HepG2 (cell line): Measurements from ENCODE around the gene ZNF101. TPM values are rescaled to one million over a fixed set of nuclear protein-coding genes. Genes with fewer than 3 reads are reported as not detected.

Experiments used
- FOSL2 ChIP-seq: sonication (generic); formaldehyde crosslinking; IDR thresholded peaks from 2 replicates; pipeline ENCODE4 v1.4.0; 2020; ENCODE audit warnings: missing genetic modification reagents
- GMEB1 ChIP-seq: sonication (generic); formaldehyde crosslinking; IDR thresholded peaks from 2 replicates; pipeline ENCODE4 v1.5.1; 2020; ENCODE audit warnings: missing genetic modification reagents, mild to moderate bottlenecking, borderline replicate concordance
- GPN1 ChIP-seq: sonication (generic); formaldehyde crosslinking; IDR thresholded peaks from 2 replicates; pipeline ENCODE4 v1.5.1; 2020; ENCODE audit warnings: missing genetic modification reagents, borderline replicate concordance
- GTF3A ChIP-seq: sonication (generic); formaldehyde crosslinking; conservative IDR thresholded peaks from 2 replicates; pipeline ENCODE4 v1.4.0; 2020; ENCODE audit warnings: mild to moderate bottlenecking, missing genetic modification reagents
- KMT2A ChIP-seq: sonication (generic); formaldehyde crosslinking; IDR thresholded peaks from 2 replicates; pipeline ENCODE4 v1.4.0; 2020; ENCODE audit warnings: missing genetic modification reagents
- NCOA2 ChIP-seq: sonication (generic); formaldehyde crosslinking; IDR thresholded peaks from 2 replicates; pipeline ENCODE4 v1.8.0; 2022; ENCODE audit warnings: inconsistent platforms
- PCBP2 ChIP-seq: fragments of 200-400 bp; formaldehyde crosslinking; optimal IDR thresholded peaks from 2 replicates; pipeline ENCODE3; 2018; ENCODE audit warnings: low read length, low read depth; ENCODE audit not compliant: poor library complexity, severe bottlenecking
- POLR2AphosphoS2 ChIP-seq: IDR thresholded peaks from 2 replicates; pipeline ENCODE4 v1.6.1; 2011; ENCODE audit warnings: low read depth, low read length, improper control_type of control experiment
- RBM22 ChIP-seq: fragments of 200-400 bp; formaldehyde crosslinking; optimal IDR thresholded peaks from 2 replicates; pipeline ENCODE3; 2017; ENCODE audit warnings: mild to moderate bottlenecking, low read length, moderate library complexity
- SATB2 ChIP-seq: sonication (generic); formaldehyde crosslinking; IDR thresholded peaks from 2 replicates; pipeline ENCODE4 v1.5.0; 2020; ENCODE audit warnings: missing genetic modification reagents
- SOX6 ChIP-seq, 2 experiments: fragments of 450-650 bp in 1 of 2; sonication (generic) in 1 of 2; formaldehyde crosslinking in 1 of 2; IDR thresholded peaks; 2 replicates each; pipeline versions ENCODE4 v1.4.0 to v1.6.1; 2017 to 2020; ENCODE audit warnings: antibody characterized with exemption in 1 of 2, mild to moderate bottlenecking in 1 of 2, missing genetic modification reagents in 1 of 2
- SRF ChIP-seq: IDR thresholded peaks from 2 replicates; pipeline ENCODE4 v1.6.1; 2011; ENCODE audit warnings: mild to moderate bottlenecking, low read depth, low read length, moderate library complexity
- THAP11 ChIP-seq: IDR thresholded peaks from 2 replicates; pipeline ENCODE4 v1.6.1; 2016; ENCODE audit warnings: missing biosample characterization, missing genetic modification reagents
- ZNF616 ChIP-seq: sonication (generic); formaldehyde crosslinking; IDR thresholded peaks from 2 replicates; pipeline ENCODE4 v1.5.0; 2020; ENCODE audit warnings: low read depth, mild to moderate bottlenecking, missing genetic modification reagents
- ZNF709 ChIP-seq: sonication (generic); formaldehyde crosslinking; IDR thresholded peaks from 2 replicates; pipeline ENCODE4 v1.5.0; 2020; ENCODE audit warnings: mild to moderate bottlenecking, missing genetic modification reagents
- ZNF720 ChIP-seq: sonication (generic); formaldehyde crosslinking; IDR thresholded peaks from 2 replicates; pipeline ENCODE4 v1.4.0; 2020; ENCODE audit warnings: missing genetic modification reagents
- ZNF75D ChIP-seq: sonication (generic); formaldehyde crosslinking; IDR thresholded peaks from 2 replicates; pipeline ENCODE4 v1.8.1; 2023; ENCODE audit warnings: missing genetic modification reagents, mild to moderate bottlenecking, borderline replicate concordance
- polyA plus RNA-seq, 8 experiments: library from polyadenylated mRNA; depleted of rRNA in 3 of 8; stranded (reverse) in 7 of 8; unstranded in 1 of 8; fragments of >200 nt; fragmentation: Illumina TruSeq in 4 of 8; extraction: Trizol in 4 of 8; gene quantifications; 2 replicates each; pipeline versions ENCODE4 v1.2.1 to v1.2.3, GENCODE V29; 2011 to 2016; ENCODE audit warnings: low read depth in 4 of 8, missing spikeins in 1 of 8, mixed read lengths in 1 of 8; ENCODE audit not compliant: insufficient read depth in 1 of 8
- total RNA-seq, 5 experiments: library from RNA; depleted of rRNA; stranded (reverse); fragments of >200 nt; fragmentation: Illumina TruSeq; extraction: Trizol; gene quantifications; 2 replicates each; pipeline ENCODE4 v1.2.3, GENCODE V29; 2016; ENCODE audit warnings: low read depth in 1 of 5
- TF ChIP-seq, protein P1 (sequence below), 2 experiments: IDR thresholded peaks; 2 replicates each; pipeline ENCODE4 v1.6.1; 2011 to 2012; ENCODE audit warnings: low read length in 2 of 2, borderline replicate concordance in 1 of 2, low read depth in 1 of 2, mild to moderate bottlenecking in 1 of 2, moderate library complexity in 1 of 2
- TF ChIP-seq, protein P2 (sequence below), 2 experiments: fragments of 450-650 bp in 1 of 2; sonication (generic) in 1 of 2; formaldehyde crosslinking; IDR thresholded peaks; 2 replicates each; pipeline versions ENCODE4 v1.5.0 to v1.8.0; 2020 to 2022; ENCODE audit warnings: mild to moderate bottlenecking in 1 of 2, missing genetic modification reagents in 1 of 2
- TF ChIP-seq, protein P3 (sequence below): sonication (generic); formaldehyde crosslinking; IDR thresholded peaks from 2 replicates; pipeline ENCODE4 v1.5.1; 2020; ENCODE audit warnings: mild to moderate bottlenecking, missing genetic modification reagents, moderate library complexity

The ZNF101 gene
- total and polyA plus RNA-seq, 2 of the 13 experiments (the other 11 are each of a cell fraction or from before 2014, with no cell fraction given) = 12.9 to 28.9 TPM

DNA sequence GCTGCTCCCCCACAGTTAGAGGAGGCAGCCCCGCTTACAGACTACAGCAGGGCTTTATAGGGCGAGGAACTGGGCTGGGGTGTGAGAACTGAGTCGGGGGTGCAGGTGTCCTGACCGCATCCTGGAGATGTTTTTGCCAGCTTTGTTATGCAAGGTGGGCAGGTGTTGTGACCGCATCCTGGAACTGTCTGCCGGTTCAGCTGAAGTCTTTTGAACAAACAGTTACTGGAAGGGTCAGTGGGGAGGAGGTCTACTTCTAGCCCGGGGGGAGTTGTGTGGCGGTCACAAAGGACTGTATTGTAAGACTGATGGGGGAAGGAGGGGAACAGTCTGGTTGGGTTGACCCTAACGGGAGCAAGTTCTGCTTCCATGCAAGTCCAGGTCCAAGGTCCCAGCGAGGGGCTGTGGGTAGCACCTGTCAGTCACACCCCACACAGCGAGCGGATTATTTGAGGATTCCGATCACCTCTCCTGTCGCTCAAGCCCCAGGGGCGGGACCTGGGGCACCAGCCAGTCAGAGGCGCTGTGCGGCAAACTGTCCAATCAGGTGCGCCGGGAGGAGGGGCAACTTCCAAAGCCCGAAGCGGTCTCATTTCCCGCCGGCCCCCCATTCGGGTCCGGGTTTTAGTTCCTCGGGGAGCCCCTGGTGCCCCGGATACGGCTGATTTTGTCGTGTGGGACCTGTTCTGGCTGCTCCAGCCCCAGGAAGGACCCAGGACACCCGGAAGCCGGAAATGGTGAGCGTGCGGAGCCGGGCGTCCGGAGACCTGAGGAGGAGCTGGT, at the start of gene ZNF101 (continued):
- TF ChIP-seq POLR2AphosphoS2 (no peak), ZNF709 (CRISPR knock-in tag) (no peak; the same call in none of the 2 replicates), FOSL2 (CRISPR knock-in tag) (no peak; the same call in 1 of the 2 replicates), ZNF75D (CRISPR knock-in tag) (no peak), PCBP2 (no peak), GPN1 (no peak), GTF3A (no peak), ZNF616 (no peak), SATB2 (CRISPR knock-in tag) (no peak), SOX6 (IDR thresholded peaks at IDR 0.05) (no peak), SOX6 (CRISPR knock-in tag; IDR thresholded peaks at IDR 0.05) (peak; percentile 87), KMT2A (peak; percentile 53; the same call in 1 of the 2 replicates), GMEB1 (CRISPR knock-in tag) (peak; percentile 58; the same call in 1 of the 2 replicates), RBM22 (no peak), THAP11 (CRISPR knock-in tag) (peak; percentile 61; the same call in 1 of the 2 replicates), ZNF720 (no peak), SRF (no peak), NCOA2 (CRISPR knock-in tag) (peak; percentile 95)
- TF ChIP-seq, protein P1, sequence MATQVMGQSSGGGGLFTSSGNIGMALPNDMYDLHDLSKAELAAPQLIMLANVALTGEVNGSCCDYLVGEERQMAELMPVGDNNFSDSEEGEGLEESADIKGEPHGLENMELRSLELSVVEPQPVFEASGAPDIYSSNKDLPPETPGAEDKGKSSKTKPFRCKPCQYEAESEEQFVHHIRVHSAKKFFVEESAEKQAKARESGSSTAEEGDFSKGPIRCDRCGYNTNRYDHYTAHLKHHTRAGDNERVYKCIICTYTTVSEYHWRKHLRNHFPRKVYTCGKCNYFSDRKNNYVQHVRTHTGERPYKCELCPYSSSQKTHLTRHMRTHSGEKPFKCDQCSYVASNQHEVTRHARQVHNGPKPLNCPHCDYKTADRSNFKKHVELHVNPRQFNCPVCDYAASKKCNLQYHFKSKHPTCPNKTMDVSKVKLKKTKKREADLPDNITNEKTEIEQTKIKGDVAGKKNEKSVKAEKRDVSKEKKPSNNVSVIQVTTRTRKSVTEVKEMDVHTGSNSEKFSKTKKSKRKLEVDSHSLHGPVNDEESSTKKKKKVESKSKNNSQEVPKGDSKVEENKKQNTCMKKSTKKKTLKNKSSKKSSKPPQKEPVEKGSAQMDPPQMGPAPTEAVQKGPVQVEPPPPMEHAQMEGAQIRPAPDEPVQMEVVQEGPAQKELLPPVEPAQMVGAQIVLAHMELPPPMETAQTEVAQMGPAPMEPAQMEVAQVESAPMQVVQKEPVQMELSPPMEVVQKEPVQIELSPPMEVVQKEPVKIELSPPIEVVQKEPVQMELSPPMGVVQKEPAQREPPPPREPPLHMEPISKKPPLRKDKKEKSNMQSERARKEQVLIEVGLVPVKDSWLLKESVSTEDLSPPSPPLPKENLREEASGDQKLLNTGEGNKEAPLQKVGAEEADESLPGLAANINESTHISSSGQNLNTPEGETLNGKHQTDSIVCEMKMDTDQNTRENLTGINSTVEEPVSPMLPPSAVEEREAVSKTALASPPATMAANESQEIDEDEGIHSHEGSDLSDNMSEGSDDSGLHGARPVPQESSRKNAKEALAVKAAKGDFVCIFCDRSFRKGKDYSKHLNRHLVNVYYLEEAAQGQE (IDR thresholded peaks at IDR 0.05; ENCODE audit: borderline replicate concordance in 1 of 2, low read depth in 1 of 2, low read length in 2 of 2) = peak in 1 of 2 experiments; percentile 25; a peak in 1 of 4 replicates
- TF ChIP-seq, protein P2, sequence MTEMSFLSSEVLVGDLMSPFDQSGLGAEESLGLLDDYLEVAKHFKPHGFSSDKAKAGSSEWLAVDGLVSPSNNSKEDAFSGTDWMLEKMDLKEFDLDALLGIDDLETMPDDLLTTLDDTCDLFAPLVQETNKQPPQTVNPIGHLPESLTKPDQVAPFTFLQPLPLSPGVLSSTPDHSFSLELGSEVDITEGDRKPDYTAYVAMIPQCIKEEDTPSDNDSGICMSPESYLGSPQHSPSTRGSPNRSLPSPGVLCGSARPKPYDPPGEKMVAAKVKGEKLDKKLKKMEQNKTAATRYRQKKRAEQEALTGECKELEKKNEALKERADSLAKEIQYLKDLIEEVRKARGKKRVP (CRISPR knock-in tag; IDR thresholded peaks at IDR 0.05) = no peak
- TF ChIP-seq, protein P3, sequence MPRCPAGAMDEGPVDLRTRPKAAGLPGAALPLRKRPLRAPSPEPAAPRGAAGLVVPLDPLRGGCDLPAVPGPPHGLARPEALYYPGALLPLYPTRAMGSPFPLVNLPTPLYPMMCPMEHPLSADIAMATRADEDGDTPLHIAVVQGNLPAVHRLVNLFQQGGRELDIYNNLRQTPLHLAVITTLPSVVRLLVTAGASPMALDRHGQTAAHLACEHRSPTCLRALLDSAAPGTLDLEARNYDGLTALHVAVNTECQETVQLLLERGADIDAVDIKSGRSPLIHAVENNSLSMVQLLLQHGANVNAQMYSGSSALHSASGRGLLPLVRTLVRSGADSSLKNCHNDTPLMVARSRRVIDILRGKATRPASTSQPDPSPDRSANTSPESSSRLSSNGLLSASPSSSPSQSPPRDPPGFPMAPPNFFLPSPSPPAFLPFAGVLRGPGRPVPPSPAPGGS (CRISPR knock-in tag) = 0 out of 2 replicates have a peak, but pooled peaks have one; percentile 27
